Measurements from ENCODE around the gene EMX2. TPM values are rescaled to one million over a fixed set of nuclear protein-coding genes. Genes with fewer than 3 reads are reported as not detected.
A peak's percentile ranks its signal among the peaks of the same experiment; 100 is the strongest.

EMX2 gene
- total RNA-seq, 2 donors from 2014 or later = 0.26 to 0.56 TPM

DNA sequence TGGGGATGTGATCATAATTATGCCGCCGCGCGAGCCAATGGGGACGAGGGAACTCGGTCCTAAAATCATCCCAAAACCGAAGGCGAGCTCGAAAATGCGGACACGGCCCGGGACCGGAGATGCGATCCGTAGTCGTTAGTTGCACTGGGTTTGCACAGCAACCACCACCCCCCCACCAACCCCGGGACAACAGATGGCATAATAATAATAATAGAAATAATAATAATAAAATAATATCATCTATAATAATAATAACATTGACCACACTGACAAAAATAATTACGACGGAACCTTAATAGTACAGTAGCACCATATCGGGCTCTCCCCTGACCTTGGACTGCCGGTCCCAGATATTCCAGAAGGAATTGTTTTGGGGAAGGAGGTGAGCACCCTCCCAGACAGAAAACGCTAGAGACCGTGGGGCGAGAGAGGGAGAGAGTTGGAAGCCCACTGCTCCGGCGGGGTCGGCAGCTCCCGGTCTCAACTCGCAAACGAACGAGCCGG, 1.1 kb upstream of the EMX2 start:
- ATAC-seq (peak in 1 of 2 donors; percentile 16), DNase-seq (no peak)
- intact Hi-C loops (cut with DNase I) = no loop called here

- DNase-seq = peak; percentile 44
- intact Hi-C loops (cut with DNase I) = no loop called here
- peak; percentile 60 to 62 for ATAC-seq
Observed at GRCh38 chr10:117541909-117542705, 439 bp upstream of the EMX2 start.

DNA sequence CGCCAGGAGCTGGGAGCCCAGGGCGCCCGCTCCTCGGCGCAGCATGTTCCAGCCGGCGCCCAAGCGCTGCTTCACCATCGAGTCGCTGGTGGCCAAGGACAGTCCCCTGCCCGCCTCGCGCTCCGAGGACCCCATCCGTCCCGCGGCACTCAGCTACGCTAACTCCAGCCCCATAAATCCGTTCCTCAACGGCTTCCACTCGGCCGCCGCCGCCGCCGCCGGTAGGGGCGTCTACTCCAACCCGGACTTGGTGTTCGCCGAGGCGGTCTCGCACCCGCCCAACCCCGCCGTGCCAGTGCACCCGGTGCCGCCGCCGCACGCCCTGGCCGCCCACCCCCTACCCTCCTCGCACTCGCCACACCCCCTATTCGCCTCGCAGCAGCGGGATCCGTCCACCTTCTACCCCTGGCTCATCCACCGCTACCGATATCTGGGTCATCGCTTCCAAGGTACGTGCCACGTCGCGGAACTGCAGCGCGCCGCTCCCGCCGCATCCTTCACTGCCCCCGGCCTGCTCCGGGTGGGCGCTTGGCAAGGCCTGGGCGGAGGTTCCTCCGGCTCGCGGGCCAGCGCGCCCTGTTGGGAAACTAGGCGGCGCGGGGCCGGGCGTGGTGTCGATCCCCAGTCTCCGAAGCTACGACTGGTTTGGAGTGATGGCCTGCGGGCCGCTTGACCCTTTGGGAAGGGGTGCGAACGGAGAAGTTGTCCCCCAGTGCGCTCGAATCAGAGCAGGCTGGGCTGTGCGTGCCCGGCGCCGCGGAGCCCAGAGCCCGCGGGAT, 868 bp downstream of the EMX2 start:
- DNase-seq (no peak), ATAC-seq (peak; percentile 13 to 28)
- intact Hi-C loops (cut with DNase I) = no loop called here

DNA sequence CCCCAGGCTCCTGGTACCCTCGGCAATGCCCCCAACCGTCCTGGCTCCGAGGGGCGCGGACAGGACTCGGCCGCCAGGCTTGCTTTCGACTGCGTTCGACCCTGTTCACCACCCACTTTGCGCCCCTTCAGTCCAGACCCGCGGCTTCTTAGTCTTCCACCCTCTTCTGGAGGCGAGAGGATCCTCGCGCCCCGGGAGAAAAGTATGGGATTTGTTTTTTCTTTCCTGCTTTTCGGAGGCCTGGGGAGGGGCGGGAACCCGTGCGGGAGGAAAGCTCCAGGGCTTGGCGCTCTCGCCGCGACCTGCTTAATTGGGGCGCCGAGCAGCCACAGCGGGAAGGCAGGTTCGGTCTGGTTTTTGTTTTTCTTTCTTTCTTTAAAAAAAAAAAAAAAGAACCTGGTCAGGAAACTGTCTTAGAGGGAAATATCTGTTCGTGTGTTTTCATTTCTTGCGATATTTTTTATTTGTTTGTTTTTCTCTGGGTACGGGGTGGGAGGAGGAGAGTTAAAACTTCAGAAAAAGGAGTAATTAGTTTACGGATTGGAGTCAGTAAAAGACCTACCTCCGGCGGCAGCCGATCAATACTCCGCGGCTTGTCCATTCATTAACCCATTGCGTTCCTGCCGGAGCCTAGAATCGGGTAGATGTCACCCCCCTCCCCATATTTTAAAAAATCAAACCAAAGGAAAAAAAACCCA, 1.6 kb downstream of the EMX2 start:
- ATAC-seq (no peak), DNase-seq (no peak)
- intact Hi-C loops (cut with DNase I) = no loop called here

DNA sequence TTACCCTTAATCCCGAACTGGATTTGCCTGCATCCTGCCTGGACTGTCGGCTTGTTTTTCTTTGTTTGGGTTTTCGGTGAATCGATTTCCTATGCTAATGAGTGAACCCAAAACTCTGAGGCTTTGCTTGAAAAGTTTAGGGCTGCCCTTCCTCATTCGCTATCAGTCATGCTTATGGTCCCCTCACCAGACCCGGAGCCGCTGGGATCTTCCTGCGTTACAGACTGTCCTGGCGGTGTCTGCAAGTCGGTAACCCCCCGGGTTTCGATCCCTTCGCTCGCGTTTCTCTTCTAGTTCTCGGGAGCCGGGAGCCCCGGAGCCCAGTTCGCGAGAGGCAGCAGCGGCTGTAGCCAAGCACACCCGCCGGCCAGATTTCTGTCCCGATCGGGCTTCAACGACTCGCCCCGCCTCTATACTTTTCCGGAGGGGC, 2.2 kb downstream of the EMX2 start:
- ATAC-seq = no peak
- DNase-seq = no peak
- intact Hi-C loops (cut with DNase I) = no loop called here

- DNase-seq = no peak
- no peak for ATAC-seq
- intact Hi-C loops (cut with DNase I) = no loop called here
Observed at GRCh38 chr10:117545141-117546019, 2.8 kb downstream of the EMX2 start.

- DNase-seq (no peak), ATAC-seq (no peak)
- intact Hi-C loops (cut with DNase I) = no loop called here
Observed at GRCh38 chr10:117546020-117546580, 3.6 kb downstream of the EMX2 start.

- ATAC-seq (no peak), DNase-seq (no peak)
- intact Hi-C loops (cut with DNase I) = no loop called here
Observed at GRCh38 chr10:117546581-117547015, 4.1 kb downstream of the EMX2 start.

- ATAC-seq = no peak
- no peak for DNase-seq
- intact Hi-C loops (cut with DNase I) = no loop called here
Observed at GRCh38 chr10:117547016-117547715, 4.6 kb downstream of the EMX2 start.

- no peak for ATAC-seq
- DNase-seq = no peak
- intact Hi-C loops (cut with DNase I) = no loop called here
Observed at GRCh38 chr10:117547716-117548668, 5.4 kb downstream of the EMX2 start.

- intact Hi-C loops (cut with DNase I) = no loop called here
- DNase-seq (no peak), ATAC-seq (no peak)
Observed at GRCh38 chr10:117549100-117549585, 6.6 kb downstream of the EMX2 start.

- intact Hi-C loops (cut with DNase I) = no loop called here
- ATAC-seq (no peak), DNase-seq (no peak)
Observed at GRCh38 chr10:117550076-117550475, 7.5 kb downstream of the EMX2 start.

DNA sequence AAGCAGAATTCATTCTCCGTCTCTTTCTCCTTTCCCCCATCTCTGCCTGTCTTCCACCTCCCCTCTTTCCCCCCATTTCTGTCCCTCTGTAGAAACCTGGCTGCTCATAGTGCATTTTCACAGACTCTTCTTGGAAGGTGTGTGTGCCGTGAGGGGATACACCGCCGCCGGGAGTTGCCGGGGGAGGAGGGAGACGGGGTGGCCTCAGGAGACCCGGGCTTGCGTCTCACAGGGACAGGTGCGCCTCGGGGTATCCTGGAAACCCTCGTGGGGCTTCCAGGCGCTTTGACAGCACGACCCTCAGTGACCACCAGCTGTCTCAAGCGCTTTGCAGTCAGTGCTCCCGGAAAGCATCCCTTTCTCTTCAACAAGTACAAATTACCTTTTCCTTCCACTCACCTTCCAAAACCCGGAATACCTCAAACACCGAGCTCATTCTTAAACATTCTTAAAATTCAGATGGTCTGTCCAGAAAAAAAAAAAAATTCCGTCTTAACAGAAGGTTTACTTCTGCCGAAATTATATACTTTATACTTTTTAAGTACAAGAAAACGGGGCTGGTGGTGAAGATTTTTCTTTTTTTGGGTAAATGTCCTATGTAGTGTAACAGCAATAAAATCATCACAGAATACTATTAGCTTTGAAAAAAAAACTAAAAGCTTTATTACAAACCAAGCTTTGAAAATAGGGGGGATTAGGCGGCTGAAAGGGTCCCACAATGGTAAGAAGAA, 8.2 kb downstream of the EMX2 start:
- ATAC-seq (no peak), DNase-seq (no peak)
- intact Hi-C loops (cut with DNase I) = no loop called here

GRCh38 chr10:117551330-117552155, 9.0 kb downstream of the EMX2 start:
- no peak for DNase-seq
- ATAC-seq = no peak
- intact Hi-C loops (cut with DNase I) = no loop called here

GRCh38 chr10:117552156-117552631, 9.6 kb downstream of the EMX2 start:
- intact Hi-C loops (cut with DNase I) = no loop called here
- DNase-seq (no peak), ATAC-seq (peak in 1 of 2 donors; percentile 45)

All from left cardiac atrium (tissue), 4 donors.